Smooth muscle cell (in vitro differentiated cells): ENCODE results near the gene COL24A1. TPM values are rescaled to one million over a fixed set of nuclear protein-coding genes. Genes with fewer than 3 reads are reported as not detected.
A peak's percentile ranks its signal among the peaks of the same experiment; 100 is the strongest.
"Not testable (repeated sequence)": the region's sequence is repeated elsewhere in the genome, so short reads cannot be mapped to it uniquely, and the experiment has no call there.

Experiments
- DNase-seq: peaks from one replicate; lab custom pipeline; 2025; ENCODE audit not compliant: unreplicated experiment; lab: John Stamatoyannopoulos, UW
- H2AFZ ChIP-seq: fragments of 200-600 bp; sonication (generic); 2 replicates; pipeline ENCODE4 v1.6.0; 2016; ENCODE audit warnings: antibody characterized with exemption, low read depth, mild to moderate bottlenecking
- H3F3A ChIP-seq: fragments of 200-600 bp; sonication (generic); 2 replicates; pipeline ENCODE4 v1.6.0; 2017; ENCODE audit warnings: antibody characterized with exemption, low read depth
- H3K27ac ChIP-seq: fragments of 200-600 bp; sonication (generic); 2 replicates; pipeline ENCODE4 v1.5.1; 2016; ENCODE audit warnings: low read depth, mild to moderate bottlenecking
- H3K27me3 ChIP-seq: fragments of 200-600 bp; sonication (generic); 2 replicates; pipeline ENCODE4 v1.6.1; 2016; ENCODE audit warnings: low read depth, mild to moderate bottlenecking
- H3K36me3 ChIP-seq: fragments of 200-600 bp; sonication (generic); 2 replicates; pipeline ENCODE4 v1.5.1; 2016; ENCODE audit warnings: low read depth
- H3K4me1 ChIP-seq: fragments of 200-600 bp; sonication (generic); 2 replicates; pipeline ENCODE4 v1.5.1; 2016; ENCODE audit warnings: low read depth
- H3K4me2 ChIP-seq: fragments of 200-600 bp; sonication (generic); 2 replicates; pipeline ENCODE4 v1.6.0; 2016; ENCODE audit warnings: mild to moderate bottlenecking
- H3K4me3 ChIP-seq: fragments of 200-600 bp; sonication (generic); 2 replicates; pipeline ENCODE4 v1.5.1; 2016; ENCODE audit warnings: mild to moderate bottlenecking
- H3K79me2 ChIP-seq: fragments of 200-600 bp; sonication (generic); 2 replicates; pipeline ENCODE4 v1.6.0; 2016; ENCODE audit warnings: low read depth, mild to moderate bottlenecking
- H3K9ac ChIP-seq: fragments of 200-600 bp; sonication (generic); 2 replicates; pipeline ENCODE4 v1.6.0; 2016; ENCODE audit warnings: low read depth
- H3K9me3 ChIP-seq: fragments of 200-600 bp; sonication (generic); replicated peaks from 2 replicates; pipeline ENCODE4 v1.5.1; 2016; ENCODE audit warnings: low read depth
- H4K20me1 ChIP-seq: fragments of 200-600 bp; sonication (generic); 2 replicates; pipeline ENCODE4 v1.6.0; 2016; ENCODE audit warnings: low read depth
- WGBS: methylation state at CpG from one replicate; pipeline ENCODE4 v1.1.7; 2016; ENCODE audit warnings: low lambda C conversion rate; 5-methylcytosine and 5-hydroxymethylcytosine counted together
- polyA plus RNA-seq: library from polyadenylated mRNA; unstranded; fragments of >200 nt; fragmentation: Nextera tagmentation; extraction: Ambion mirVana; gene quantifications from 2 replicates; pipeline ENCODE4 v1.2.1, GENCODE V29; 2016
- total RNA-seq: library from RNA; depleted of rRNA; stranded (reverse); fragments of >200 nt; gene quantifications from 2 replicates; pipeline ENCODE4 v1.2.3, GENCODE V29; 2014
- TF ChIP-seq, protein P1 (sequence below): fragments of 200-600 bp; sonication (generic); IDR thresholded peaks from 2 replicates; pipeline ENCODE4 v1.5.1; 2017; ENCODE audit warnings: borderline replicate concordance, mild to moderate bottlenecking, antibody characterized with exemption; ENCODE audit not compliant: insufficient read depth, poor library complexity, severe bottlenecking

COL24A1 gene
- total and polyA plus RNA-seq, 2 experiments from 2014 or later, result 1.5 to 3.2 TPM

DNA sequence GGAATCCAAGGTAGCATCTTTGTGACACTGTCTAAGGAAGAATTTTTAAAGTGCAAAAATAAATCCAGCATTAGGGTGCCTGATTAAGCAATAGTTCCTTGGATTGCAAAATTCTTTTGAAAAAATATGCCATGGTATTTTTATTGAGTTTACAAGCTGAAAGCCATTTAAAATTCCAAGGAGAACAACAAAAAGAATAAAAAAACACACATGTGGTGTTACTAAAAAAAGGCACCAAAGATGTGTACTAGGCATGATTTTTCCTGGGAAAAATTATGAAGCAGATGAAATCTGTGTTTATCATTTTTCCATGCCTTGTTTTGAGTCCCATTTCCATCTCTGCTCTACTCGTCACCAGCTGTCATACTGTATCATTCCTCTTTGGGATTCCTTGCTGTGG is 291.4 kb downstream of the COL24A1 start:
- WGBS, result 38% methylated on average over 1 of the region's 1 CpG
- DNase-seq, result no peak
- Histone ChIP-seq H3K36me3 (no peaks in the 10 kb centered on the region), H3K9ac (no peak overlapping the region), H3K4me2 (peak overlapping the region; percentile 37), H3K4me3 (no peak overlapping the region), H2AFZ (no peak overlapping the region), H3F3A (peaks cover 5% of the 10 kb centered on the region), H3K9me3 (no peaks in the 10 kb centered on the region), H3K27ac (peak overlapping the region; percentile 9), H4K20me1 (no peaks in the 10 kb centered on the region), H3K27me3 (no peaks in the 10 kb centered on the region), H3K79me2 (no peaks in the 10 kb centered on the region), H3K4me1 (no peaks in the 10 kb centered on the region)
- TF ChIP-seq, protein P1, sequence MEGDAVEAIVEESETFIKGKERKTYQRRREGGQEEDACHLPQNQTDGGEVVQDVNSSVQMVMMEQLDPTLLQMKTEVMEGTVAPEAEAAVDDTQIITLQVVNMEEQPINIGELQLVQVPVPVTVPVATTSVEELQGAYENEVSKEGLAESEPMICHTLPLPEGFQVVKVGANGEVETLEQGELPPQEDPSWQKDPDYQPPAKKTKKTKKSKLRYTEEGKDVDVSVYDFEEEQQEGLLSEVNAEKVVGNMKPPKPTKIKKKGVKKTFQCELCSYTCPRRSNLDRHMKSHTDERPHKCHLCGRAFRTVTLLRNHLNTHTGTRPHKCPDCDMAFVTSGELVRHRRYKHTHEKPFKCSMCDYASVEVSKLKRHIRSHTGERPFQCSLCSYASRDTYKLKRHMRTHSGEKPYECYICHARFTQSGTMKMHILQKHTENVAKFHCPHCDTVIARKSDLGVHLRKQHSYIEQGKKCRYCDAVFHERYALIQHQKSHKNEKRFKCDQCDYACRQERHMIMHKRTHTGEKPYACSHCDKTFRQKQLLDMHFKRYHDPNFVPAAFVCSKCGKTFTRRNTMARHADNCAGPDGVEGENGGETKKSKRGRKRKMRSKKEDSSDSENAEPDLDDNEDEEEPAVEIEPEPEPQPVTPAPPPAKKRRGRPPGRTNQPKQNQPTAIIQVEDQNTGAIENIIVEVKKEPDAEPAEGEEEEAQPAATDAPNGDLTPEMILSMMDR, result no peak

DNA sequence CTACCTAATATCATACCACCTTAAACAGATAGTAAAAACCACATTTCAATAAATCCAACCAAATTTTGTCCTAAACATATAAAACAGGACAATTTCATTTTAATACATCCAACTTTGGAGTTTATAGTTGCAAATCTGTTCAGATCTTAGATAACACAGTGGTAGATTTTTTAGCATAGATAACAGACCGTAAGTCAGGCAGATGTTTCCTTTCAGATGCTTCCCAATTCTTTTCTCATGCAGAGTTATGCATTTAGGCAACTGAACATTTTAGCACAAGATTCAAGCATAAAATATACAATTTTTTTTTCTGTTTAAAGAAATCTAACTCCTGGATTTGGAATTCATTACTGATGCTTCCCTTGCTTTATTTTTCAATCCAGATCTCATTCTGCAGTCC is 291.8 kb downstream of the COL24A1 start:
- TF ChIP-seq, protein P1, result no peak
- no peak overlapping the region for H3K4me3 ChIP-seq
- no peak overlapping the region for H3K9ac ChIP-seq
- H3K9me3 ChIP-seq, result no peaks in the 10 kb centered on the region
- peak overlapping the region; percentile 9 for H3K27ac ChIP-seq
- H3K27me3 ChIP-seq, result no peaks in the 10 kb centered on the region
- H3F3A ChIP-seq, result peaks cover 5% of the 10 kb centered on the region
- H3K4me2 ChIP-seq, result peak overlapping the region; percentile 37
- no peaks in the 10 kb centered on the region for H4K20me1 ChIP-seq
- H3K4me1 ChIP-seq, result no peaks in the 10 kb centered on the region
- DNase-seq, result no peak
- H2AFZ ChIP-seq, result no peak overlapping the region
- no peaks in the 10 kb centered on the region for H3K36me3 ChIP-seq
- WGBS, result 21% methylated on average over 1 of the region's 1 CpG
- H3K79me2 ChIP-seq, result no peaks in the 10 kb centered on the region

DNA sequence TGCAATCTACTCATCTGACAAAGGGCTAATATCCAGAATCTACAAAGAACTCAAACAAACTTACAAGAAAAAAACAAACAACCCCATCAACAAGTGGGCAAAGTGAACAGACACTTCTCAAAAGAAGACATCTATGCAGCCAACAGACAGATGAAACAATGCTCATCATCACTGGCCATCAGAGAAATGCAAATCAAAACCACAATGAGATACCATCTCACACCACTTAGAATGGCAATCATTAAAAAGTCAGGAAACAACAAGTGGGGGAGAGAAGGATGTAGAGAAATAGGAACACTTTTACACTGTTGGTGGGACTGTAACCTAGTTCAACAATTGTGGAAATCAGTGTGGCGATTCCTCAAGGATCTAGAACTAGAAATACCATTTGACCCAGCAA is 292.9 kb downstream of the COL24A1 start:
- H4K20me1 ChIP-seq, H3F3A ChIP-seq, H3K27ac ChIP-seq, H3K36me3 ChIP-seq, H3K27me3 ChIP-seq, H3K4me3 ChIP-seq, DNase-seq, H3K79me2 ChIP-seq, H3K9ac ChIP-seq, H3K4me1 ChIP-seq, H3K4me2 ChIP-seq, H2AFZ ChIP-seq, H3K9me3 ChIP-seq: not testable (repeated sequence)
- 100% methylated on average over 1 of the region's 1 CpG for WGBS

DNA sequence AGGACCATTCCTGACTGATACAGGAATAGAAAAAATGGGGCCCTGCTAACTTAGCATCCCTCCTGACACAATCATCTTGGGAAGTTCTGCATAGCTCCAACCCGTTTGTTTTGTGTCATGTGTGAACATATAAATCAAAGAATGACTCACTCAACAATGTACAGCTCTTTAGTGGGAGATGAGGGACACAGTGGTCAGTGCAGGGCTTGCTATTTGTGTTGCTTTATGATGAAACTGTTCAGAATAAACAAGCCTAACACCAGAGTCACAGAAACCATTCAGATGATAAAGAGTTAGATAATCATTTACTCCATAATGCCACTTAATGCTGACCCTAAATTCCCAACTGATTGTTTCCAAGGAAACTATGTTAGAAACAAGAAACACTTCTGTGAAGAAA is 294.1 kb downstream of the COL24A1 start:
- no peak overlapping the region for H2AFZ ChIP-seq
- no peaks in the 10 kb centered on the region for H4K20me1 ChIP-seq
- H3K9me3 ChIP-seq, result no peaks in the 10 kb centered on the region
- H3K9ac ChIP-seq, result no peak overlapping the region
- H3K4me2 ChIP-seq, result no peak overlapping the region
- H3K27ac ChIP-seq, result peak overlapping the region; percentile 66
- no peaks in the 10 kb centered on the region for H3K27me3 ChIP-seq
- no peak overlapping the region for H3K4me3 ChIP-seq
- TF ChIP-seq, protein P1, result no peak
- no peaks in the 10 kb centered on the region for H3K79me2 ChIP-seq
- no peaks in the 10 kb centered on the region for H3K4me1 ChIP-seq
- H3K36me3 ChIP-seq, result no peaks in the 10 kb centered on the region
- WGBS, result 0% methylated on average over 1 of the region's 1 CpG
- peaks cover 5% of the 10 kb centered on the region for H3F3A ChIP-seq
- DNase-seq, result no peak
